ENCODE data around the gene ATRNL1.

ATRNL1 gene

DNA sequence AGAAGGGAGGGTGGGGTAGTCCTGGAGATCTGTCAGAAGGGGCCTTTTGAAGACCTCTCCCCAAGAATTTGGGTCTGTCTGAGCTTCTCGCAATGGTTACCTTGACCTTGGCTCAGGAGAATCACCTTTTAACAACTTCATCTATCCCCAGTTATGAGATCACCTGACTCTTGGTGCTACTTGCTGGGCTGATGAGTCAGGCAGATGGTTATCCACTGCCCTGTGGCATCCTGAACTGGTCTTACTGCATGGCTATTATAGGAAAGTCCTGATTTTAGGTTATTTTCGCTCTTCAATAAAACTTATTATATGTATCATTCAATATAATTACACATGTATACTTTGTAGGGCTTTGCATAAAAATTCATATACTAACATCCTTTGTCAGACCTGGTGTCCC is 905.1 kb downstream of the ATRNL1 start:
- no peak for DNase-seq

All from NCI-H524 (cell line).